Measurements from ENCODE around the gene S100A6.

The S100A6 gene

DNA sequence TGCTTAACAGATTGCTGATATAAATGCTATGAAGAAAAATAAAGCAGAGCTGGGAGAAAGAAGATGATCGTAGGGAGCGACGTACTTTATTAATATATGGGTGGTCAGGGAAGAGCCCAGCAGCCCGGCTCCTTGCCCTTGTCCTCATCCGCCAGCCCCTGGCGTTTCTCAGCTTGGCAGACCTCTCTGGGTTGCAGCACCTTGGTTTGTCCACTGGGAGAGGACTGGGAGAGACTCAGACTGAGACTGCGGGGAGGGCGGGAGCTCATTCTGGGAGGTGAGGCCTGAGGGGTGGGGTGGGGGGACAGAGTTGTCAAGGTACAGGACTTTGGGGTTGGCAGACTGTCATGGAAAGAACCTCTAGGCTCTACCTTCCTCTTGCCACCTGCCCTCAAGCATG, 16.5 kb upstream of the S100A6 start:
- TF ChIP-seq, protein P1, sequence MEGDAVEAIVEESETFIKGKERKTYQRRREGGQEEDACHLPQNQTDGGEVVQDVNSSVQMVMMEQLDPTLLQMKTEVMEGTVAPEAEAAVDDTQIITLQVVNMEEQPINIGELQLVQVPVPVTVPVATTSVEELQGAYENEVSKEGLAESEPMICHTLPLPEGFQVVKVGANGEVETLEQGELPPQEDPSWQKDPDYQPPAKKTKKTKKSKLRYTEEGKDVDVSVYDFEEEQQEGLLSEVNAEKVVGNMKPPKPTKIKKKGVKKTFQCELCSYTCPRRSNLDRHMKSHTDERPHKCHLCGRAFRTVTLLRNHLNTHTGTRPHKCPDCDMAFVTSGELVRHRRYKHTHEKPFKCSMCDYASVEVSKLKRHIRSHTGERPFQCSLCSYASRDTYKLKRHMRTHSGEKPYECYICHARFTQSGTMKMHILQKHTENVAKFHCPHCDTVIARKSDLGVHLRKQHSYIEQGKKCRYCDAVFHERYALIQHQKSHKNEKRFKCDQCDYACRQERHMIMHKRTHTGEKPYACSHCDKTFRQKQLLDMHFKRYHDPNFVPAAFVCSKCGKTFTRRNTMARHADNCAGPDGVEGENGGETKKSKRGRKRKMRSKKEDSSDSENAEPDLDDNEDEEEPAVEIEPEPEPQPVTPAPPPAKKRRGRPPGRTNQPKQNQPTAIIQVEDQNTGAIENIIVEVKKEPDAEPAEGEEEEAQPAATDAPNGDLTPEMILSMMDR (IDR thresholded peaks at IDR 0.05; ENCODE audit: extremely low read depth, missing control alignments), result no peak

DNA sequence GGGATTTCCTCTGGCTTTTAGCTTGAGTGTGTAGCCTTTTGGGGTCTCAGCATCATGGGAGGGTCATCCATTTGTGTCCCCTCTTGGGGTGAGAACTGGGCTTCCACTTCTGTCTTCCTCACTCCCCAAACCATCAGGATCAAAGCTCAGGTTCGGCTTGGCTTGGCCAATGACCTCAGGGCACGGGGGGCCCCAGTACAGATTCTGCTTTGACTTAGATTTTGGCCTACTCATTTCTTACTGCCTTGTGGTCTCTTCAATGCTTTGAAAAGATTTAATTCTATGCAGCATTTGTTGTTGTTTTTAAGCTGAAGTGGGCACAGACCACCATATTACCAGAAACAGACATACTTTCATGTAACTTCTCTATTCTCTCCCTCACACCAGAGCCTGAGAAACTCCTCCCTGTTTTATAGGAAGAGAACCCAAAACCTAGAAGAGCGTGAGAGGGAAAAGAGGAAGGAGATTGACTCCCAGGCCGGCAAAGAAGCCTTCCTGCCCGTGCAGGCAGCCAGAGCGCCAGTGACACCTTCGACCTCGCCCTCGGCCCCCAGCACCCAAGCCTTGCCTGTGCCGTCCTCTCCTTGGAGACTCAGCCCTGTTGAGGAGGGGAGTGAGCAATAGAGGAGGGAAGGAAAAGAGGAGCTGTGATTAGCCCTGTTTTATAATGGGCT, 15.2 kb upstream of the S100A6 start:
- TF ChIP-seq, protein P1 (IDR thresholded peaks at IDR 0.05; ENCODE audit: extremely low read depth, missing control alignments), result no peak
- no peak for DNase-seq (ENCODE audit: low spot score)

More for the DNA sequence above, 16.5 kb upstream of the S100A6 start:
- DNase-seq (ENCODE audit: low spot score), result no peak

DNA sequence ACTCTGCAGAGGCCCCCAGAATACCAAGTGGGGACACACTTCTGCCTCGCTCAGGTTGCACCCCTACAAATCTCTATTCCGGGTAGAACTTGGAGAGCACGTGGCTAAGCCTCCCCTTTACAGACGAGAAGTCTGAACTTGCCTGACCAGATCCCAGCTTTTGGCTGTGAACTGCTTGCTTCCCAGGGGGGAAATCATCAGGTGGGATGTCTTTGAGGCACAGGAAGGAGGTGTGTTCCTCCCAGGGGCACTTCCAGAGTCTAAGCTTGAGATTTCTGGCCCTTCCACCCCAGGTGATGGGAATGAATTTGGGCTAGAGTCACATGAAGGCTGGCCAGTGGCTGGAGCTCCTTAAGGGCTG, 14.6 kb upstream of the S100A6 start:
- TF ChIP-seq, protein P1 (IDR thresholded peaks at IDR 0.05; ENCODE audit: extremely low read depth, missing control alignments), result no peak
- DNase-seq (ENCODE audit: low spot score), result no peak

DNA sequence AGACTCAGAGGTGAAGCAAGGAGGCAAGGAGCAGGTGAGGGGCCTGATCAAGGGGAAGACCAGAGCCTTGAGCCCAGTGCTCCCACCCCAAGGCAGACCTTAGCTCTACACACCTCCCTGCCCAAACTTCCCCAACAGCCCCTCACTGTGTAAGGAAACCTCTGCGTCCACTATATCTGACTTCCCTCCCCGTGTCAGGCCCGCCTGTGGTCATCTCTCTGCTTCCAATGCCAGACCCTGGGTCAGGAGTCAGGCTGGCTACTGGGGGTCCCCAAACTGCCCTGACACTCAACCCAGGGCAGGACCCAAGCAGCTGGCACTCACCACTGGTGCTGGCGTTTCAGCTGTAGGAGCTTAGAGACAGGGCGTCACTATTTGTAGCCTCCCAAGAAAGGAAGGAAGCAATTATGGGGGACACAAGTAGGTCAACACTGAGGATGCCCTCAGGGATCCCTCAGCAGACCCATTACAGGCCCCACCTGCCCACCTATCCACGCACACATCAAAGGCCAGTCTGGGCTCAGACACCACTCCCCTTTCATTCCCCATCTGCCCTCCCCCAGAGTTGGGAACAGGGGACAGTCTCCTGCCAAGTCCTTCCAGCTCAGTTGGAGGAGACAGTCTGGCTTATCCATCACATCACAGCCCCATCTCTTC, 14.1 kb upstream of the S100A6 start:
- DNase-seq (ENCODE audit: low spot score), result no peak
- TF ChIP-seq, protein P1 (IDR thresholded peaks at IDR 0.05; ENCODE audit: extremely low read depth, missing control alignments), result no peak

DNA sequence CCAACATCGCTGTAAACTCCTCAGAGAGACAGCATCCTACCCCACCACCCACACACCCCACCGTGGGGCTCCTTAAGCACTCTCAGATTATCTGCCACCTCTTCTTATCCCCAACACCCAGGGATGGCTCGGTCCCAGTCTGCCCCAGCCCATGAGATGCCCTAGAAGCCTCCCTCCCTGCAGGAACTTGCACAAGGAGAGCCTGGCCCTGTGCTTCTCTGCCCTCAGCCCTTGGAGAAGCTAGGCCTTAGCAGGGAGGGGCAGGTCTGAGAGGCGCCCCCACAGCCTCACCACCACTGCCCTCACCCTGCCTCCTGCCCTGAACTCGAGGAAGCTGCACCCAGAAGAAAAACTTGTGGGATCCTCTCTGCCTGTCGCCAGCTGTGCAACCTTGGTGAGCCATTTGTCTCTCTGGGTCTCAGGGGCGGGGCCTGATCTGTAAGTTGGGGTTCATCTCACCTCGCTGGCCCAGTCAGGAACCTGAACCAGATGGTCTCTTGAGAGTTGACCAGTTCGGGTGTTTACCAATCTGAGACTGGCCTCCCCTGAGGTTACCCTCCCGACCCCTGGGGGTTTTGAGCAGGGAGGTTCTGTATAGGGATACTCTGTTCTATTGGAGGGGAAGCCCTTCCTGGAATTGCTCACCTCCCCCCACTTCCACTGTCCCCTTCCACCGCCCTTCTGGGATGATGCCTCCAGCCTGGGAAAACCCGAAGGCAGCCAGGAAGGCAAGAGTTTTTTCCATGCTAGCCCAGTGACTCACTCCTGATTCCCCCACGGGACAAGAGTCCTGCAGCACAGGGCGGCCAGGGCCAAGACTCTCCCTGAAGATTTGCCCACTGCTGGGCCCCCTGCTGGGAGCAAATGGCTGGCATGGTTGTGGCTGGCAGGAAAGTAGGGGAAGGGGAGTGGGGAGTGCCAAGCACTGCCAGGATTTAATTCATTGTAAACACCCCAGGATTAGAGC, 13.2 kb upstream of the S100A6 start, which contains the start of gene S100A3:
Gene S100A3 (minus strand): TSS at position 537 of the 967 bp plus-strand sequence. CDS start 773 bp downstream, outside the sequence.
- TF ChIP-seq, protein P1 (IDR thresholded peaks at IDR 0.05; ENCODE audit: extremely low read depth, missing control alignments), result no peak
- no peak for DNase-seq (ENCODE audit: low spot score)

DNA sequence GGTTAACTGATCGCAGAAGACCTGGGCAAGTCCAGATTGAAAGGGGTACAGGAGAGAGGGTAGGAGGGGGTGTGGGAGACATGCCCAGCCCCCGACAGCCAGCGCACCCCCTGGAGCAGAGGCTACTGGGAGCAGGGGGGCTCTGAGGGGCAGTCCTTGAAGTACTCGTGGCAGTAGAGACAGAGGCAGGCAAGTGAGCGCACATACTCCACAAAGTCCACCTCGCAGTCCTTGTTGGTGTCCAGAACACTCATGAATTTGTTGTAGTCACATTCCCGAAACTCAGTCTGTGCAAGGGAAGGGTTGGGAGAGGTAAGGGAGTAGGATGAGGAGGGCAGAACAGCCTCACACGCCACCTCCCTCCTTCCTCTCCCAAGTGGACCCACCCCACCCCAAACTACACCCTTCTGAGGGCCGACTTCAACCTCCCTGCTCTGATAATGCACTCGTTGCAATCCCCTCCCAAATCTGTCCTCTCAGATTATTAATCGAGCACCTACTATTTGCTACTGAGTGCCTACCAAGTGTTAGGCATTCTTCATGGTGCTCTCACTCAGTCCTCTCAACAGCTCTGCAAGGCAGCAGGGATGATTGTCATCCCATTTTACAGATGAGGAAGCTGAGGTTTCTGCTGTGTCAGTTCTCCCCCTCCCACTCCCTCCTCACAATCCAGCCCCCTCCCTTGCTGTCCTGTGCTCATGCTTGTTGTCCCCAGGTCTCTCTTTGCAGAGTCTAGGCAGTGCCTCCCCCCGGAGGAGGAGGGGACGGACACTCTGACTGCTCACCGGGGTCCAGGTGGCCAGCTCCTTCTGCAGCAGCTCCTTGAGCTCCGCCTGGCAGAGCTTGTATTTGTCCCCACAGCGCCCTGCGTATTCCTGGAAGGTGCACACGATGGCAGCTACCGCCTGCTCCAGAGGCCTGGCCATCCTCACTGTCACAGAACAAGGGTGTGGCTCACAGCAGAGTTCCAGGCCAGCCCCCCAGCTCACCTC, 12.1 kb upstream of the S100A6 start:
- TF ChIP-seq, protein P1 (IDR thresholded peaks at IDR 0.05; ENCODE audit: extremely low read depth, missing control alignments), result no peak
- no peak for DNase-seq (ENCODE audit: low spot score)

All from GM20000 (cell line).